Activated CD4-positive, alpha-beta T cell treated with anti-CD3 and anti-CD28 coated beads, Interleukin-2, amount 10 ng/mL, durations not matched to agents 7 days and 5 days (primary cell): Measurements from ENCODE around the gene TTLL10. TPM values are rescaled to one million over a fixed set of nuclear protein-coding genes. Genes with fewer than 3 reads are reported as not detected.
"Not testable (repeated sequence)": the region's sequence is repeated elsewhere in the genome, so short reads cannot be mapped to it uniquely, and the experiment has no call there.

Experiments
- CTCF ChIA-PET: fragments of 350-600 bp; sonication (Branson Sonifier 250); formaldehyde crosslinking; loops from one replicate; lab custom pipeline; 2021; ENCODE audit warnings: antibody characterized with exemption; lab: Charles Lee
- POLR2A ChIA-PET: fragments of 350-600 bp; sonication (Branson Sonifier 250); formaldehyde crosslinking; loops from one replicate; lab custom pipeline; 2021; ENCODE audit warnings: antibody characterized with exemption; lab: Charles Lee
- DNase-seq: peaks from one replicate; pipeline ENCODE4 v3.0.0-alpha.2; 2020
- H3K27ac Mint-ChIP-seq: one replicate; pipeline ENCODE4 v1.8.0; 2021; ENCODE audit warnings: mild to moderate bottlenecking, moderate library complexity, mixed read lengths
- H3K27me3 Mint-ChIP-seq: one replicate; pipeline ENCODE4 v1.8.0; 2021; ENCODE audit warnings: mixed read lengths
- H3K36me3 Mint-ChIP-seq: one replicate; pipeline ENCODE4 v1.8.0; 2021; ENCODE audit warnings: low read depth, mixed read lengths
- H3K4me1 Mint-ChIP-seq: one replicate; pipeline ENCODE4 v1.8.0; 2021; ENCODE audit warnings: mixed read lengths
- H3K4me3 Mint-ChIP-seq: one replicate; pipeline ENCODE4 v1.8.0; 2021; ENCODE audit warnings: mild to moderate bottlenecking, moderate library complexity, mixed read lengths
- H3K9me3 Mint-ChIP-seq: one replicate; pipeline ENCODE4 v1.8.0; 2021; ENCODE audit warnings: mixed read lengths
- total RNA-seq, 2 experiments: library from RNA; stranded (reverse); gene quantifications; one replicate each; pipeline ENCODE4 v1.2.3, GENCODE V29; 2021

TTLL10 gene
- total RNA-seq, 2 experiments from 2014 or later, result 0.15 to 0.27 TPM

GRCh38 chr1:1144843-1145546 is 28.7 kb upstream of the TTLL10 start:
- H3K4me3 Mint-ChIP-seq, result no peak overlapping the region
- DNase-seq, result no peak

GRCh38 chr1:1145547-1145914 is 28.1 kb upstream of the TTLL10 start:
- Mint-ChIP-seq H3K27ac (peak overlapping the region; percentile 88), H3K4me3 (no peak overlapping the region), H3K4me1 (peaks cover 27% of the 10 kb centered on the region), H3K9me3 (no peaks in the 10 kb centered on the region), H3K27me3 (no peaks in the 10 kb centered on the region), H3K36me3 (no peaks in the 10 kb centered on the region)
- POLR2A ChIA-PET, result no interaction called here
- DNase-seq, result no peak
- CTCF ChIA-PET, result no interaction called here

More at GRCh38 chr1:1144843-1145546, 28.7 kb upstream of the TTLL10 start:
- ChIA-PET POLR2A (no interaction called here), CTCF (no interaction called here)
- Mint-ChIP-seq H3K4me1 (peaks cover 27% of the 10 kb centered on the region), H3K27me3 (no peaks in the 10 kb centered on the region), H3K36me3 (no peaks in the 10 kb centered on the region), H3K9me3 (no peaks in the 10 kb centered on the region), H3K27ac (peak overlapping the region; percentile 98)

GRCh38 chr1:1146026-1146425 is 27.7 kb upstream of the TTLL10 start:
- CTCF ChIA-PET, result interaction anchor here (1.2 kb wide), 1 partner anchor 23 kb away, joined by 4 read pairs; no protein-coding TSS in a partner anchor
- POLR2A ChIA-PET, result no interaction called here
- Mint-ChIP-seq H3K27ac (peak overlapping the region; percentile 64), H3K9me3 (no peaks in the 10 kb centered on the region), H3K4me1 (peaks cover 27% of the 10 kb centered on the region), H3K27me3 (no peaks in the 10 kb centered on the region), H3K4me3 (no peak overlapping the region), H3K36me3 (no peaks in the 10 kb centered on the region)
- DNase-seq, result no peak

- no peak for DNase-seq
- Mint-ChIP-seq H3K27me3 (no peaks in the 10 kb centered on the region), H3K27ac (peak overlapping the region; percentile 81), H3K4me3 (no peak overlapping the region), H3K36me3 (no peaks in the 10 kb centered on the region), H3K9me3 (no peaks in the 10 kb centered on the region), H3K4me1 (peaks cover 27% of the 10 kb centered on the region)
- ChIA-PET CTCF (interaction anchor here (1.2 kb wide), 1 partner anchor 24 kb away, joined by 4 read pairs; no protein-coding TSS in a partner anchor), POLR2A (no interaction called here)
Measured at GRCh38 chr1:1146596-1146995, 27.1 kb upstream of the TTLL10 start.

GRCh38 chr1:1148061-1148460 is 25.6 kb upstream of the TTLL10 start:
- POLR2A ChIA-PET, result no interaction called here
- peak overlapping the region; percentile 36 for H3K27ac Mint-ChIP-seq

GRCh38 chr1:1148569-1148968 is 25.1 kb upstream of the TTLL10 start:
- CTCF ChIA-PET, result interaction anchor here (1.3 kb wide), 1 partner anchor 39 kb away, joined by 7 read pairs; no protein-coding TSS in a partner anchor
- Mint-ChIP-seq H3K4me1 (peaks cover 18% of the 10 kb centered on the region), H3K27ac (no peak overlapping the region), H3K4me3 (no peak overlapping the region), H3K36me3 (peaks cover 15% of the 10 kb centered on the region), H3K27me3 (no peaks in the 10 kb centered on the region), H3K9me3 (peaks cover 17% of the 10 kb centered on the region)
- DNase-seq, result no peak
- POLR2A ChIA-PET, result no interaction called here

More at GRCh38 chr1:1148061-1148460, 25.6 kb upstream of the TTLL10 start:
- peaks cover 10% of the 10 kb centered on the region for H3K36me3 Mint-ChIP-seq
- H3K27me3 Mint-ChIP-seq, result no peaks in the 10 kb centered on the region
- H3K4me3 Mint-ChIP-seq, result no peak overlapping the region
- no peak for DNase-seq
- CTCF ChIA-PET, result interaction anchor here (1.3 kb wide), 1 partner anchor 40 kb away, joined by 7 read pairs; no protein-coding TSS in a partner anchor
- H3K9me3 Mint-ChIP-seq, result peaks cover 12% of the 10 kb centered on the region
- peaks cover 20% of the 10 kb centered on the region for H3K4me1 Mint-ChIP-seq

- DNase-seq, result no peak
- Mint-ChIP-seq H3K4me3 (no peak overlapping the region), H3K36me3 (peaks cover 19% of the 10 kb centered on the region), H3K27ac (no peak overlapping the region), H3K27me3 (no peaks in the 10 kb centered on the region), H3K4me1 (peaks cover 11% of the 10 kb centered on the region), H3K9me3 (peaks cover 22% of the 10 kb centered on the region)
- ChIA-PET CTCF (no interaction called here), POLR2A (no interaction called here)
Measured at GRCh38 chr1:1149416-1149815, 24.3 kb upstream of the TTLL10 start.

GRCh38 chr1:1150100-1150499 is 23.6 kb upstream of the TTLL10 start:
- CTCF ChIA-PET, result no interaction called here
- no peaks in the 10 kb centered on the region for H3K27me3 Mint-ChIP-seq
- no peak for DNase-seq
- H3K36me3 Mint-ChIP-seq, result peaks cover 19% of the 10 kb centered on the region
- POLR2A ChIA-PET, result no interaction called here
- H3K27ac Mint-ChIP-seq, result no peak overlapping the region
- peaks cover 22% of the 10 kb centered on the region for H3K9me3 Mint-ChIP-seq
- H3K4me3 Mint-ChIP-seq, result no peak overlapping the region
- H3K4me1 Mint-ChIP-seq, result peaks cover 10% of the 10 kb centered on the region

- H3K4me3 Mint-ChIP-seq, result no peak overlapping the region
- ChIA-PET POLR2A (no interaction called here), CTCF (no interaction called here)
- no peak for DNase-seq
- H3K27ac Mint-ChIP-seq, result no peak overlapping the region
- peaks cover 19% of the 10 kb centered on the region for H3K36me3 Mint-ChIP-seq
- H3K4me1 Mint-ChIP-seq, result peaks cover 7% of the 10 kb centered on the region
- H3K27me3 Mint-ChIP-seq, result no peaks in the 10 kb centered on the region
- peaks cover 22% of the 10 kb centered on the region for H3K9me3 Mint-ChIP-seq
Measured at GRCh38 chr1:1151306-1151705, 22.4 kb upstream of the TTLL10 start.

GRCh38 chr1:1152431-1152830 is 21.2 kb upstream of the TTLL10 start:
- Mint-ChIP-seq H3K9me3 (peaks cover 22% of the 10 kb centered on the region), H3K27ac (peak overlapping the region; percentile 74), H3K4me1 (peaks cover 11% of the 10 kb centered on the region), H3K36me3 (peaks cover 19% of the 10 kb centered on the region)
- H3K4me3 Mint-ChIP-seq, DNase-seq, POLR2A ChIA-PET, H3K27me3 Mint-ChIP-seq: not testable (repeated sequence)
- CTCF ChIA-PET, result interaction anchor here (1.2 kb wide), 2 partner anchors 14 to 30 kb away, joined by 4 to 5 read pairs; no protein-coding TSS in a partner anchor

- peaks cover 19% of the 10 kb centered on the region for H3K36me3 Mint-ChIP-seq
- POLR2A ChIA-PET, H3K4me3 Mint-ChIP-seq, DNase-seq, H3K27me3 Mint-ChIP-seq: not testable (repeated sequence)
- CTCF ChIA-PET, result interaction anchor here (0.8 to 1.4 kb wide), 2 partner anchors 10 to 30 kb away, joined by 3 to 4 read pairs; no protein-coding TSS in a partner anchor
- peaks cover 11% of the 10 kb centered on the region for H3K4me1 Mint-ChIP-seq
- H3K27ac Mint-ChIP-seq, result peak overlapping the region; percentile 52
- H3K9me3 Mint-ChIP-seq, result peaks cover 22% of the 10 kb centered on the region
Measured at GRCh38 chr1:1153215-1153614, 20.5 kb upstream of the TTLL10 start.

- POLR2A ChIA-PET, result no interaction called here
- peaks cover 13% of the 10 kb centered on the region for H3K4me1 Mint-ChIP-seq
- no peak overlapping the region for H3K4me3 Mint-ChIP-seq
- CTCF ChIA-PET, result interaction anchor here (0.8 to 1.4 kb wide), 4 partner anchors 9 to 30 kb away, joined by 3 to 4 read pairs (median 3); no protein-coding TSS in a partner anchor
- no peak for DNase-seq
- peaks cover 22% of the 10 kb centered on the region for H3K9me3 Mint-ChIP-seq
- H3K27me3 Mint-ChIP-seq, result no peaks in the 10 kb centered on the region
- no peak overlapping the region for H3K27ac Mint-ChIP-seq
- H3K36me3 Mint-ChIP-seq, result peaks cover 19% of the 10 kb centered on the region
Measured at GRCh38 chr1:1153874-1154273, 19.8 kb upstream of the TTLL10 start.

GRCh38 chr1:1155258-1155657 is 18.4 kb upstream of the TTLL10 start:
- ChIA-PET POLR2A (no interaction called here), CTCF (interaction anchor here (0.8 kb wide), 1 partner anchor 18 kb away, joined by 3 read pairs; the partner anchor contains the start of gene TTLL10)
- no peak overlapping the region for H3K4me3 Mint-ChIP-seq
- peaks cover 19% of the 10 kb centered on the region for H3K36me3 Mint-ChIP-seq
- no peak overlapping the region for H3K27ac Mint-ChIP-seq
- H3K4me1 Mint-ChIP-seq, result peaks cover 17% of the 10 kb centered on the region
- DNase-seq, result no peak
- peaks cover 22% of the 10 kb centered on the region for H3K9me3 Mint-ChIP-seq
- no peaks in the 10 kb centered on the region for H3K27me3 Mint-ChIP-seq
